ENCODE results near the gene MSRB1. TPM values are rescaled to one million over a fixed set of nuclear protein-coding genes. Genes with fewer than 3 reads are reported as not detected.

Gene MSRB1
- total and polyA plus RNA-seq, 8 donors, result 6.2 to 68.5 (median 31.2) TPM; not detected in 1

DNA sequence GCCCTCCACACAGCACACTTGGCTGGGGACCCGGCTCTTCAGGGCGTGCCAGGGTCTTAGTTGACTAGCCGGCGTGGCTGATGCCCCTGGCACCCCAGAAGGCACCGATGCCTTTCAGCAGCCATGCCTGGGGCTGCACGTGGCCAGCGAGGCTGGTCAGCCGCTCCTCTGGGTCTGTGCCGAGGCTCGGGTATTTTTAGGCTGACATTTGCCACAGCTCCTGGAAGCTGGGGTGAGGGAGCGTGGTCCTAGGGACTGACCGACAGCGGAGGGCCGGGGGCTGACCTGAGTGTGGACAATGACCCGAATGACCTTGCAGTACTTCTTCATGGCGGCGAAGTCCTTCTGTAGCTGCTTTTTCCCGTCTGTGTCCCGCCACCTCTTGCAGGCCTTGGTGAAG, 7.6 kb upstream of the MSRB1 start:
- TF ChIP-seq POLR2AphosphoS5 (IDR thresholded peaks at IDR 0.05) (no peak), POLR2A (IDR thresholded peaks at IDR 0.05) (no peak), EP300 (IDR thresholded peaks at IDR 0.05) (no peak)
- TF ChIP-seq, protein P1, sequence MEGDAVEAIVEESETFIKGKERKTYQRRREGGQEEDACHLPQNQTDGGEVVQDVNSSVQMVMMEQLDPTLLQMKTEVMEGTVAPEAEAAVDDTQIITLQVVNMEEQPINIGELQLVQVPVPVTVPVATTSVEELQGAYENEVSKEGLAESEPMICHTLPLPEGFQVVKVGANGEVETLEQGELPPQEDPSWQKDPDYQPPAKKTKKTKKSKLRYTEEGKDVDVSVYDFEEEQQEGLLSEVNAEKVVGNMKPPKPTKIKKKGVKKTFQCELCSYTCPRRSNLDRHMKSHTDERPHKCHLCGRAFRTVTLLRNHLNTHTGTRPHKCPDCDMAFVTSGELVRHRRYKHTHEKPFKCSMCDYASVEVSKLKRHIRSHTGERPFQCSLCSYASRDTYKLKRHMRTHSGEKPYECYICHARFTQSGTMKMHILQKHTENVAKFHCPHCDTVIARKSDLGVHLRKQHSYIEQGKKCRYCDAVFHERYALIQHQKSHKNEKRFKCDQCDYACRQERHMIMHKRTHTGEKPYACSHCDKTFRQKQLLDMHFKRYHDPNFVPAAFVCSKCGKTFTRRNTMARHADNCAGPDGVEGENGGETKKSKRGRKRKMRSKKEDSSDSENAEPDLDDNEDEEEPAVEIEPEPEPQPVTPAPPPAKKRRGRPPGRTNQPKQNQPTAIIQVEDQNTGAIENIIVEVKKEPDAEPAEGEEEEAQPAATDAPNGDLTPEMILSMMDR (IDR thresholded peaks at IDR 0.05), result no peak

DNA sequence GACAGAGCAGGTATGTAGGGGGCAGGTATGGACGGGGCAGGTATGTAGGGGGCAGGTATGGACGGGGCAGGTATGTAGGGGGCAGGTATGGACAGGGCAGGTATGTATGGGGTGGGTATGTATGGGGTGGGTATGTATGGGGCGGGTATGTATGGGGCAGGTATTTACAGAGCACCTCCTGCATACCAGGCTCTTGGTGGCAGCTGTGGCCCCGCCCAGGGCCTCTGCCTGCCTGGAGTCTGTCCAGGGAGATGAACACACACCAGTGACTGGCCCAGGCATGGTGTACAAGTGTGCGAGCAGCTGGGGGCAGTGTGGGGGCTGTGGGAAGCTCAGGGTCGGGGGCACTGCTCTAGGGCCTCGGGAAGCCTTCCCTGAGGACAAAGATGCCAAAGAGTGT, 7.0 kb upstream of the MSRB1 start:
- Histone ChIP-seq H3K36me3 (no peaks in the 10 kb centered on the region), H3K4me3 (no peak overlapping the region), H3K27ac (no peak overlapping the region), H3K4me1 (peaks cover 0 to 5% (median 0%) of the 10 kb centered on the region in 4 donors), H3K9me3 (no peaks in the 10 kb centered on the region), H3K27me3 (no peaks in the 10 kb centered on the region)
- WGBS, 5 donors, result 34 to 55% (median 48%) methylated on average over 4 to 7 of the region's 7 CpGs
- DNase-seq, result no peak
- TF ChIP-seq, protein P1 (IDR thresholded peaks at IDR 0.05), result no peak
- no peak for TF ChIP-seq EP300 (IDR thresholded peaks at IDR 0.05)
- TF ChIP-seq POLR2AphosphoS5 (IDR thresholded peaks at IDR 0.05), result no peak
- TF ChIP-seq POLR2A (IDR thresholded peaks at IDR 0.05), result no peak
- intact Hi-C loops (cut with DNase I; ENCODE audit: low total_unique reads), result no loop called here

More for the DNA sequence above, 7.6 kb upstream of the MSRB1 start:
- no peak overlapping the region for H3K27ac ChIP-seq
- no peaks in the 10 kb centered on the region for H3K9me3 ChIP-seq
- no peak overlapping the region for H3K4me3 ChIP-seq
- H3K27me3 ChIP-seq, result no peaks in the 10 kb centered on the region
- DNase-seq, result no peak
- intact Hi-C loops (cut with DNase I; ENCODE audit: low total_unique reads), result no loop called here
- H3K36me3 ChIP-seq, result no peaks in the 10 kb centered on the region
- WGBS, 5 donors, result 81 to 86% (median 85%) methylated on average over 12 to 19 of the region's 19 CpGs
- H3K4me1 ChIP-seq, result peaks cover 0 to 5% (median 0%) of the 10 kb centered on the region in 4 donors

DNA sequence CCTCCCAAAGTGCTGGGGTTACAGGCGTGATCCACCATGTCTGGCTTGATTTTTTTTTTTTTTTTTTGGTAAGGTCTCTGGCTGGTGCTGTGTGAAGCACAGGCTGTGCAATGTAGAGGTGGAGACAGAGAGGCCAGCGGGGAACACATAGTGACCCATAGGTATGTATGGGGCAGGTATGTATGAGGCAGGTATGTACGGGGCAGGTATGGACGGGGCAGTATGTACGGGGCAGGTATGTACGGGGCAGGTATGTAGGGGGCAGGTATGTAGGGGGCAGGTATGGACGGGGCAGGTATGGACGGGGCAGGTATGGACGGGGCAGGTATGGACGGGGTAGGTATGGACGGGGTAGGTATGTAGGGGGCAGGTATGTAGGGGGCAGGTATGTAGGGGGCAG, 6.5 kb upstream of the MSRB1 start:
- 88 to 96% (median 93%) methylated on average over 10 to 11 of the region's 11 CpGs for whole genome bisulfite sequencing, 5 donors
- H3K27me3 ChIP-seq, result no peaks in the 10 kb centered on the region
- no peaks in the 10 kb centered on the region for H3K9me3 ChIP-seq
- intact Hi-C loops (cut with DNase I; ENCODE audit: low total_unique reads), result no loop called here
- no peaks in the 10 kb centered on the region for H3K36me3 ChIP-seq
- DNase-seq, result no peak
- no peak overlapping the region for H3K4me3 ChIP-seq
- no peak overlapping the region for H3K27ac ChIP-seq
- TF ChIP-seq POLR2A (IDR thresholded peaks at IDR 0.05) (no peak), POLR2AphosphoS5 (IDR thresholded peaks at IDR 0.05) (no peak), EP300 (IDR thresholded peaks at IDR 0.05) (no peak)
- TF ChIP-seq, protein P1 (IDR thresholded peaks at IDR 0.05), result no peak
- H3K4me1 ChIP-seq, result peaks cover 0 to 4% (median 0%) of the 10 kb centered on the region in 4 donors

DNA sequence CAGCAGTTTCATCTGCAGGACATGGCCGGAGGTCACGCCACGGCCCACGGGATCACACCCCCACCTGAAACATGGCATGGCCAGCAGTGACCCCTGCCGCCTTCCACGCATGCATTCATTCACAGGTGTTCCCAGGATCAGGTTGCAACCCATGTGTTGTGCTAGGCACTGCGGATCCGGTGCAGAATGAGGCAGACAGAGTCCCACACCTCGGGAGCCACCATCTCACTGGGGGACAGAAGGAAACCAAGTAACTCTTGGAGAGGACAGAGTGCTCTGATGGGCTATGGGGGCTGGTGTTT, 4.3 kb upstream of the MSRB1 start:
- intact Hi-C loops (cut with DNase I; ENCODE audit: low total_unique reads), result no loop called here
- DNase-seq, result no peak
- Histone ChIP-seq H3K4me3 (no peak overlapping the region), H3K9me3 (no peaks in the 10 kb centered on the region), H3K27ac (no peak overlapping the region), H3K4me1 (peaks cover 3 to 14% (median 10%) of the 10 kb centered on the region in 4 donors), H3K27me3 (no peaks in the 10 kb centered on the region), H3K36me3 (no peaks in the 10 kb centered on the region)
- TF ChIP-seq, protein P1 (IDR thresholded peaks at IDR 0.05), result no peak
- TF ChIP-seq POLR2A (IDR thresholded peaks at IDR 0.05), result no peak
- no peak for TF ChIP-seq POLR2AphosphoS5 (IDR thresholded peaks at IDR 0.05)
- WGBS, 5 donors, result 80 to 92% (median 88%) methylated on average over 4 to 9 of the region's 9 CpGs

All from stomach (tissue), 9 donors.